ENCODE results near the gene WASHC3. TPM values are rescaled to one million over a fixed set of nuclear protein-coding genes. Genes with fewer than 3 reads are reported as not detected.

The WASHC3 gene, protein sequence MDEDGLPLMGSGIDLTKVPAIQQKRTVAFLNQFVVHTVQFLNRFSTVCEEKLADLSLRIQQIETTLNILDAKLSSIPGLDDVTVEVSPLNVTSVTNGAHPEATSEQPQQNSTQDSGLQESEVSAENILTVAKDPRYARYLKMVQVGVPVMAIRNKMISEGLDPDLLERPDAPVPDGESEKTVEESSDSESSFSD
- 39.5 and 41.9 TPM in 2 replicates for total RNA-seq

DNA sequence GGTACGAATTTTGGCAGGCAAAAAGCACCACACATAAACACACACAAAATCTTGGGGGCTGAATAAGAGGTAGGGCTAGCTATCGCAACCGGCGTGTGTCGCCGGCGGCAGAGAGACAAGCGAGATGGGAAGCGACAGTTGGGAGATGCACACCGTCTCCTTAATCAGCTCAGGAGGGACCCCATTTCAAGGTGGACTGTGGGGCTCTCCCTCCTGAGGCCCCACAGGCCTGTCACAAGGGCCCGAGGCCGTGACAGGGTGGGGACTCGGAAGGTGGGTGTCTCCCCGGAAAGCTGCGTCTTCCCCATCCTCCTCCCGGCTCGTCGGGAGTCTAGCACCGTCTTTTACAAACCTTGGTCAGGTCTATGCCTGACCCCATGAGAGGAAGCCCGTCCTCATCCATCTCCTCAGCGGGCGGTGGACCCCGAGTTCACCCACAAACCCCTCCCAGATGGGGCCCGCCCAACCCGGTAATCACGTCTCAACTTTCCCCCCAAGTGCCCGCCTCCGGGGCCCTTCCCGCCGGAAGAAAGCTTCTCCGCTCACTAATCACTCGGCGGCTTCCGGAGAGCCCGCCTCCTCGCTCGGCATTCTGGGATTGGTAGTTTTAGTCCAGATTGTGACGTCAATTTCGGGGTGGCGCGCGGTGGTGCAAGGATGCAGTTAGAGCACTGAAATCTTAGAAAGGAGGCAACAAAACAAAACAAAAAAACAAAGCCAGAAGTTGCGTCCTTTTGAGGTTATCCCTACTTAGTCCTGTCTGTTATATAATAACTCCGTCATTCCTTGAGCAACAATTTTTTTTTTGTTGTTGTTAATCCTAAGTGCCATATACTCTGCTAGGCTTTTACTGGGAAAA is at the start of gene WASHC3:
Gene WASHC3, minus strand, starts transcription at position 432 of the 859 bp plus-strand sequence. Its CDS starts 29 bp downstream, at position 403.

Other genes starting within 250 kb of the WASHC3 start
- 33.6 and 36.1 TPM in 2 replicates for gene GNPTAB, start 231.0 kb downstream of the WASHC3 start, total RNA-seq
- 27.8 and 36.2 TPM in 2 replicates for gene DRAM1, start 184.4 kb downstream of the WASHC3 start, total RNA-seq
- 26.8 and 32.5 TPM in 2 replicates for gene NUP37, start 58.1 kb upstream of the WASHC3 start, total RNA-seq
- gene PARPBP, start 58.2 kb upstream of the WASHC3 start, total RNA-seq = 7.2 and 14.0 TPM in 2 replicates
- gene PMCH, start 135.8 kb upstream of the WASHC3 start, total RNA-seq = 0.65 and 0.76 TPM in 2 replicates